Hepatocyte (in vitro differentiated cells): Measurements from ENCODE around the gene EHBP1L1.

ENCODE experiments used
- EZH2 ChIP-seq: fragments of 200-600 bp; sonication (generic); IDR thresholded peaks from 2 replicates; pipeline ENCODE4 v1.6.1; 2016; ENCODE audit warnings: antibody characterized with exemption, mild to moderate bottlenecking, borderline replicate concordance
- TF ChIP-seq, protein P1 (sequence below): fragments of 200-600 bp; sonication (generic); IDR thresholded peaks from 2 replicates; pipeline ENCODE4 v1.5.1; 2016; ENCODE audit warnings: antibody characterized with exemption, mild to moderate bottlenecking; ENCODE audit not compliant: poor library complexity

DNA sequence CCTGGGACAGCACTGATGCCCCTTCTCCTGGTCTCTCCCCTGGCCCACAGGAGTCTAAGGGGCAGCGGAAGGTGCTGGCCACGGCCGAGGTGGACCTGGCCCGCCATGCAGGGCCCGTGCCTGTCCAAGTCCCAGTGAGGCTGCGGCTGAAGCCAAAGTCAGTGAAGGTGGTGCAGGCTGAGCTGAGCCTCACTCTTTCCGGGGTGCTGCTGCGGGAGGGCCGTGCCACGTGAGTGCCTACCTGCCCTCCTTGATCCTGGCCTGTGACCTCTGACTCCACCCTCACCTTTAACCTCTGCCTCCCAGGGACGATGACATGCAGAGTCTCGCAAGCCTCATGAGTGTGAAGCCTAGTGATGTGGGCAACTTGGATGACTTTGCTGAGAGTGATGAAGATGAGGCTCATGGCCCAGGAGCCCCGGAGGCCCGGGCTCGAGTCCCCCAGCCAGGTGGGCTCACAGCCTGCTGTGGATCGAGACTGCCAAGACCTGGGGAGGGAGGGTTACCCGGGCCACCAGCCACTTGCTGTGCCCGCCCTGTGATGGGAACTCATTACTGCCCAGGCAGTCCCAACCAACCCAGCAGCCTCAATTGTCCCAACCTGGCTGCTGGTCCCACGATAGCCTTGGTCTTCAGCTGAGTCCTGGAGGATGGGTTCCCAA lies 4.3 kb downstream of the EHBP1L1 start:
- no peak for TF ChIP-seq EZH2
- TF ChIP-seq, protein P1, sequence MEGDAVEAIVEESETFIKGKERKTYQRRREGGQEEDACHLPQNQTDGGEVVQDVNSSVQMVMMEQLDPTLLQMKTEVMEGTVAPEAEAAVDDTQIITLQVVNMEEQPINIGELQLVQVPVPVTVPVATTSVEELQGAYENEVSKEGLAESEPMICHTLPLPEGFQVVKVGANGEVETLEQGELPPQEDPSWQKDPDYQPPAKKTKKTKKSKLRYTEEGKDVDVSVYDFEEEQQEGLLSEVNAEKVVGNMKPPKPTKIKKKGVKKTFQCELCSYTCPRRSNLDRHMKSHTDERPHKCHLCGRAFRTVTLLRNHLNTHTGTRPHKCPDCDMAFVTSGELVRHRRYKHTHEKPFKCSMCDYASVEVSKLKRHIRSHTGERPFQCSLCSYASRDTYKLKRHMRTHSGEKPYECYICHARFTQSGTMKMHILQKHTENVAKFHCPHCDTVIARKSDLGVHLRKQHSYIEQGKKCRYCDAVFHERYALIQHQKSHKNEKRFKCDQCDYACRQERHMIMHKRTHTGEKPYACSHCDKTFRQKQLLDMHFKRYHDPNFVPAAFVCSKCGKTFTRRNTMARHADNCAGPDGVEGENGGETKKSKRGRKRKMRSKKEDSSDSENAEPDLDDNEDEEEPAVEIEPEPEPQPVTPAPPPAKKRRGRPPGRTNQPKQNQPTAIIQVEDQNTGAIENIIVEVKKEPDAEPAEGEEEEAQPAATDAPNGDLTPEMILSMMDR = no peak
